ENCODE results near the gene SDK1.
A peak's percentile ranks its signal among the peaks of the same experiment; 100 is the strongest.

Gene SDK1

GRCh38 chr7:3437467-3437866 is 136.4 kb downstream of the SDK1 start:
- TF ChIP-seq CTCF (IDR thresholded peaks at IDR 0.05; ENCODE audit: low read depth, low read length) = no peak
- no peak for DNase-seq (ENCODE audit: extremely low read depth, low read depth)

- no peak for TF ChIP-seq CTCF (IDR thresholded peaks at IDR 0.05; ENCODE audit: low read depth, low read length)
- DNase-seq (ENCODE audit: extremely low read depth, low read depth) = no peak
Observed at GRCh38 chr7:3438352-3438751, 137.3 kb downstream of the SDK1 start.

GRCh38 chr7:3439333-3440030 is 138.4 kb downstream of the SDK1 start:
- DNase-seq (ENCODE audit: extremely low read depth, low read depth) = peak; percentile 43
- no peak for TF ChIP-seq CTCF (IDR thresholded peaks at IDR 0.05; ENCODE audit: low read depth, low read length)

- no peak for DNase-seq (ENCODE audit: extremely low read depth, low read depth)
- no peak for TF ChIP-seq CTCF (IDR thresholded peaks at IDR 0.05; ENCODE audit: low read depth, low read length)
Observed at GRCh38 chr7:3440509-3440908, 139.5 kb downstream of the SDK1 start.

- DNase-seq (ENCODE audit: extremely low read depth, low read depth) = no peak
- no peak for TF ChIP-seq CTCF (IDR thresholded peaks at IDR 0.05; ENCODE audit: low read depth, low read length)
Observed at GRCh38 chr7:3443716-3444115, 142.7 kb downstream of the SDK1 start.

- no peak for TF ChIP-seq CTCF (IDR thresholded peaks at IDR 0.05; ENCODE audit: low read depth, low read length)
- DNase-seq (ENCODE audit: extremely low read depth, low read depth) = no peak
Observed at GRCh38 chr7:3446786-3447185, 145.7 kb downstream of the SDK1 start.

- no peak for TF ChIP-seq CTCF (IDR thresholded peaks at IDR 0.05; ENCODE audit: low read depth, low read length)
- no peak for DNase-seq (ENCODE audit: extremely low read depth, low read depth)
Observed at GRCh38 chr7:3451701-3452100, 150.6 kb downstream of the SDK1 start.
